NCI-H1092 (cell line): ENCODE measurements around the gene TCF12.

Experiments
- DNase-seq: peaks from one replicate; lab custom pipeline; 2025; lab: John Stamatoyannopoulos, UW

Gene TCF12

GRCh38 chr15:57017024-57017423, 98.6 kb downstream of the TCF12 start:
- DNase-seq = no peak

GRCh38 chr15:57018151-57018550, 99.7 kb downstream of the TCF12 start:
- DNase-seq = no peak

- DNase-seq = no peak
Measured at GRCh38 chr15:57019496-57020160, 101.2 kb downstream of the TCF12 start.

GRCh38 chr15:57025264-57025926, 107.0 kb downstream of the TCF12 start:
- no peak for DNase-seq

- DNase-seq = no peak
Measured at GRCh38 chr15:57026016-57026592, 107.7 kb downstream of the TCF12 start.

GRCh38 chr15:57027596-57027995, 109.2 kb downstream of the TCF12 start:
- DNase-seq = no peak

- no peak for DNase-seq
Measured at GRCh38 chr15:57028176-57028575, 109.7 kb downstream of the TCF12 start.

- DNase-seq = no peak
Measured at GRCh38 chr15:57030011-57030410, 111.6 kb downstream of the TCF12 start.

GRCh38 chr15:57031082-57031481, 112.6 kb downstream of the TCF12 start:
- no peak for DNase-seq

- no peak for DNase-seq
Measured at GRCh38 chr15:57031605-57032004, 113.2 kb downstream of the TCF12 start.

- no peak for DNase-seq
Measured at GRCh38 chr15:57032338-57032737, 113.9 kb downstream of the TCF12 start.

GRCh38 chr15:57033715-57034439, 115.4 kb downstream of the TCF12 start:
- no peak for DNase-seq

GRCh38 chr15:57034613-57035012, 116.2 kb downstream of the TCF12 start:
- no peak for DNase-seq

- no peak for DNase-seq
Measured at GRCh38 chr15:57035664-57036063, 117.2 kb downstream of the TCF12 start.

GRCh38 chr15:57036352-57036751, 117.9 kb downstream of the TCF12 start:
- DNase-seq = no peak

GRCh38 chr15:57037548-57037947, 119.1 kb downstream of the TCF12 start:
- no peak for DNase-seq

GRCh38 chr15:57038040-57038439, 119.6 kb downstream of the TCF12 start:
- DNase-seq = no peak

- DNase-seq = no peak
Measured at GRCh38 chr15:57038496-57038895, 120.1 kb downstream of the TCF12 start.

- DNase-seq = no peak
Measured at GRCh38 chr15:57041416-57041815, 123.0 kb downstream of the TCF12 start.

- DNase-seq = no peak
Measured at GRCh38 chr15:57044072-57044702, 125.7 kb downstream of the TCF12 start.

GRCh38 chr15:57044970-57045369, 126.5 kb downstream of the TCF12 start:
- DNase-seq = no peak

- no peak for DNase-seq
Measured at GRCh38 chr15:57045741-57046382, 127.4 kb downstream of the TCF12 start.
